ENCODE measurements around the gene CFAP46.

DNA sequence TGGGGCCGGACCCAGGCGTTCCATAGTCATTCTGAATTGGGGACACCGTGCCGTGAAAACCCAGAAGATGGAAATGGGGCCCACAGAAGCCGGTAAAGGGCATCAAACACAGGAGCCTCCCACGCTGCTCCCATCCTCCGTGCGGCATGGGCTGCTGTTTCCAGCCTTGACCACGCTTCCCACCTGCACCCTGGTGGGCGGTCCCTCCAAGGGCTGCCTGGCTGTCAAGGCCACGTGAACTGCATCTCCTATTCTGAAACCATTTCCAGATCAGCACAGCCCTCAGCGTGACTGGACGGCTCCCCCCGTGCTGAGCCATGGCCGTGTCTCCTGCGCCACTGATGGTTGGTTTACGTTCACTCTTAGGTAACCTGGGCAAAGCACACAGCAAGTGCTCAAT lies 14.1 kb downstream of the CFAP46 start:
- TF ChIP-seq ARNTL (CRISPR knock-in tag; IDR thresholded peaks at IDR 0.05; ENCODE audit: borderline replicate concordance, low read depth): no peak
- no peak for TF ChIP-seq ZFP3 (CRISPR knock-in tag; IDR thresholded peaks at IDR 0.05)
- TF ChIP-seq BACH2 (CRISPR knock-in tag; IDR thresholded peaks at IDR 0.05; ENCODE audit: borderline replicate concordance): no peak
- TF ChIP-seq OSR1 (CRISPR knock-in tag; IDR thresholded peaks at IDR 0.05): no peak
- no peak for TF ChIP-seq RARB (CRISPR knock-in tag; IDR thresholded peaks at IDR 0.05)
- TF ChIP-seq ESRRG (CRISPR knock-in tag; IDR thresholded peaks at IDR 0.05): no peak
- TF ChIP-seq, protein P1, sequence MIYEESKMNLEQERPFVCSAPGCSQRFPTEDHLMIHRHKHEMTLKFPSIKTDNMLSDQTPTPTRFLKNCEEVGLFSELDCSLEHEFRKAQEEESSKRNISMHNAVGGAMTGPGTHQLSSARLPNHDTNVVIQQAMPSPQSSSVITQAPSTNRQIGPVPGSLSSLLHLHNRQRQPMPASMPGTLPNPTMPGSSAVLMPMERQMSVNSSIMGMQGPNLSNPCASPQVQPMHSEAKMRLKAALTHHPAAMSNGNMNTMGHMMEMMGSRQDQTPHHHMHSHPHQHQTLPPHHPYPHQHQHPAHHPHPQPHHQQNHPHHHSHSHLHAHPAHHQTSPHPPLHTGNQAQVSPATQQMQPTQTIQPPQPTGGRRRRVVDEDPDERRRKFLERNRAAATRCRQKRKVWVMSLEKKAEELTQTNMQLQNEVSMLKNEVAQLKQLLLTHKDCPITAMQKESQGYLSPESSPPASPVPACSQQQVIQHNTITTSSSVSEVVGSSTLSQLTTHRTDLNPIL (CRISPR knock-in tag; IDR thresholded peaks at IDR 0.05; ENCODE audit: low read depth): no peak
- no peak for TF ChIP-seq TCF4 (CRISPR knock-in tag; IDR thresholded peaks at IDR 0.05; ENCODE audit: borderline replicate concordance)
- TF ChIP-seq, protein P2, sequence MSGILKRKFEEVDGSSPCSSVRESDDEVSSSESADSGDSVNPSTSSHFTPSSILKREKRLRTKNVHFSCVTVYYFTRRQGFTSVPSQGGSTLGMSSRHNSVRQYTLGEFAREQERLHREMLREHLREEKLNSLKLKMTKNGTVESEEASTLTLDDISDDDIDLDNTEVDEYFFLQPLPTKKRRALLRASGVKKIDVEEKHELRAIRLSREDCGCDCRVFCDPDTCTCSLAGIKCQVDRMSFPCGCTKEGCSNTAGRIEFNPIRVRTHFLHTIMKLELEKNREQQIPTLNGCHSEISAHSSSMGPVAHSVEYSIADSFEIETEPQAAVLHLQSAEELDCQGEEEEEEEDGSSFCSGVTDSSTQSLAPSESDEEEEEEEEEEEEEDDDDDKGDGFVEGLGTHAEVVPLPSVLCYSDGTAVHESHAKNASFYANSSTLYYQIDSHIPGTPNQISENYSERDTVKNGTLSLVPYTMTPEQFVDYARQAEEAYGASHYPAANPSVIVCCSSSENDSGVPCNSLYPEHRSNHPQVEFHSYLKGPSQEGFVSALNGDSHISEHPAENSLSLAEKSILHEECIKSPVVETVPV (CRISPR knock-in tag; IDR thresholded peaks at IDR 0.05): no peak
- TF ChIP-seq, protein P3, sequence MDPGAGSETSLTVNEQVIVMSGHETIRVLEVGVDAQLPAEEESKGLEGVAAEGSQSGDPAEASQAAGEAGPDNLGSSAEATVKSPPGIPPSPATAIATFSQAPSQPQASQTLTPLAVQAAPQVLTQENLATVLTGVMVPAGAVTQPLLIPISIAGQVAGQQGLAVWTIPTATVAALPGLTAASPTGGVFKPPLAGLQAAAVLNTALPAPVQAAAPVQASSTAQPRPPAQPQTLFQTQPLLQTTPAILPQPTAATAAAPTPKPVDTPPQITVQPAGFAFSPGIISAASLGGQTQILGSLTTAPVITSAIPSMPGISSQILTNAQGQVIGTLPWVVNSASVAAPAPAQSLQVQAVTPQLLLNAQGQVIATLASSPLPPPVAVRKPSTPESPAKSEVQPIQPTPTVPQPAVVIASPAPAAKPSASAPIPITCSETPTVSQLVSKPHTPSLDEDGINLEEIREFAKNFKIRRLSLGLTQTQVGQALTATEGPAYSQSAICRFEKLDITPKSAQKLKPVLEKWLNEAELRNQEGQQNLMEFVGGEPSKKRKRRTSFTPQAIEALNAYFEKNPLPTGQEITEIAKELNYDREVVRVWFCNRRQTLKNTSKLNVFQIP (CRISPR knock-in tag; IDR thresholded peaks at IDR 0.05; ENCODE audit: borderline replicate concordance, low read depth): no peak
- TF ChIP-seq ISL1 (CRISPR knock-in tag; IDR thresholded peaks at IDR 0.05): no peak
- TF ChIP-seq PPARA (CRISPR knock-in tag; IDR thresholded peaks at IDR 0.05; ENCODE audit: borderline replicate concordance): no peak
- TF ChIP-seq, protein P4, sequence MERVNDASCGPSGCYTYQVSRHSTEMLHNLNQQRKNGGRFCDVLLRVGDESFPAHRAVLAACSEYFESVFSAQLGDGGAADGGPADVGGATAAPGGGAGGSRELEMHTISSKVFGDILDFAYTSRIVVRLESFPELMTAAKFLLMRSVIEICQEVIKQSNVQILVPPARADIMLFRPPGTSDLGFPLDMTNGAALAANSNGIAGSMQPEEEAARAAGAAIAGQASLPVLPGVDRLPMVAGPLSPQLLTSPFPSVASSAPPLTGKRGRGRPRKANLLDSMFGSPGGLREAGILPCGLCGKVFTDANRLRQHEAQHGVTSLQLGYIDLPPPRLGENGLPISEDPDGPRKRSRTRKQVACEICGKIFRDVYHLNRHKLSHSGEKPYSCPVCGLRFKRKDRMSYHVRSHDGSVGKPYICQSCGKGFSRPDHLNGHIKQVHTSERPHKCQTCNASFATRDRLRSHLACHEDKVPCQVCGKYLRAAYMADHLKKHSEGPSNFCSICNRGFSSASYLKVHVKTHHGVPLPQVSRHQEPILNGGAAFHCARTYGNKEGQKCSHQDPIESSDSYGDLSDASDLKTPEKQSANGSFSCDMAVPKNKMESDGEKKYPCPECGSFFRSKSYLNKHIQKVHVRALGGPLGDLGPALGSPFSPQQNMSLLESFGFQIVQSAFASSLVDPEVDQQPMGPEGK (CRISPR knock-in tag; IDR thresholded peaks at IDR 0.05; ENCODE audit: borderline replicate concordance): no peak

Measured in SK-N-SH treated with all-trans-retinoic acid at 6 μM for 48 hours (cell line).